GM12878 (cell line): ENCODE results near the gene ARTN. TPM values are rescaled to one million over a fixed set of nuclear protein-coding genes. Genes with fewer than 3 reads are reported as not detected.

Source experiments
- ATAC-seq: fragments of 200-7000 bp; cut with Tn5 transposase; 3 replicates; pipeline ENCODE4 v1.9.1; 2020; ENCODE audit warnings: mild to moderate bottlenecking, moderate library complexity
- BruUV-seq: library from RNA; stranded (reverse); fragments of 400-500 nt; replicated peaks from 2 replicates; lab custom pipeline; 2021; lab: Mats Ljungman, UMichigan
- CTCF ChIA-PET: fragments of 300-600 bp; sonication (Branson Sonifier 250); formaldehyde crosslinking; extraction: SDS; loops from one replicate; lab custom pipeline; 2021; ENCODE audit warnings: inconsistent platforms; lab: Yijun Ruan, JAX
- POLR2A ChIA-PET: fragments of 350-600 bp; formaldehyde crosslinking; extraction: SDS; loops from one replicate; lab custom pipeline; 2021; ENCODE audit warnings: inconsistent platforms; lab: Charles Lee
- RAD21 ChIA-PET: fragments of 300-600 bp; sonication (Branson Sonifier 250); formaldehyde crosslinking; loops from one replicate; lab custom pipeline; 2023; ENCODE audit warnings: antibody characterized with exemption; ENCODE audit not compliant: unreplicated experiment; lab: Charles Lee
- SMC1A ChIA-PET: fragments of 300-600 bp; sonication (Branson Sonifier 250); formaldehyde crosslinking; loops from one replicate; lab custom pipeline; 2023; ENCODE audit not compliant: unreplicated experiment, uncharacterized antibody; lab: Charles Lee
- DNase-seq: peaks from one replicate; pipeline ENCODE4 v3.0.0-alpha.2; 2011; ENCODE audit warnings: low read depth, low spot score
- FAIRE-seq: peaks from 3 replicates; lab custom pipeline; 2011; peaks lifted over from hg19 to GRCh38; lab: Jason Lieb, UNC
- H2AFZ ChIP-seq: 2 replicates; pipeline ENCODE4 v1.6.0; 2011; ENCODE audit warnings: low read depth, low read length, control low read depth; ENCODE audit not compliant: control insufficient read depth
- H3K27ac ChIP-seq: 2 replicates; pipeline ENCODE4 v1.5.1; 2011; ENCODE audit warnings: control low read depth; ENCODE audit not compliant: control insufficient read depth, insufficient read depth
- H3K27me3 ChIP-seq, 2 experiments: replicated peaks in 1 of 2; 2 replicates each; pipeline versions ENCODE4 v1.6.0 to v1.6.1; 2011; ENCODE audit warnings: low read length in 1 of 2; ENCODE audit not compliant: control insufficient read depth in 2 of 2, insufficient read depth in 2 of 2
- H3K36me3 ChIP-seq, 2 experiments: 2 replicates each; pipeline ENCODE4 v1.5.1; 2011; ENCODE audit warnings: low read length in 1 of 2; ENCODE audit not compliant: control insufficient read depth in 2 of 2, insufficient read depth in 2 of 2
- H3K4me1 ChIP-seq: 2 replicates; pipeline ENCODE4 v1.6.1; 2011; ENCODE audit warnings: mild to moderate bottlenecking, low read length, moderate library complexity, mixed read lengths; ENCODE audit not compliant: control insufficient read depth, insufficient read depth
- H3K4me2 ChIP-seq: 2 replicates; pipeline ENCODE4 v1.6.0; 2011; ENCODE audit warnings: control low read depth; ENCODE audit not compliant: control insufficient read depth, insufficient read depth
- H3K4me3 ChIP-seq: fragments of 200-600 bp; sonication (generic); 2 replicates; pipeline ENCODE4 v1.5.1; 2016
- H3K79me2 ChIP-seq: 2 replicates; pipeline ENCODE4 v1.6.0; 2011; ENCODE audit warnings: low read length; ENCODE audit not compliant: control insufficient read depth, insufficient read depth
- H3K9ac ChIP-seq: 2 replicates; pipeline ENCODE4 v1.8.0; 2011; ENCODE audit warnings: low read length, control low read depth, mixed read lengths; ENCODE audit not compliant: control insufficient read depth, insufficient read depth
- H3K9me3 ChIP-seq: replicated peaks from 3 replicates; pipeline ENCODE4 v1.5.1; 2011; ENCODE audit warnings: mild to moderate bottlenecking, low read length; ENCODE audit not compliant: control insufficient read depth, insufficient read depth
- H4K20me1 ChIP-seq: 2 replicates; pipeline ENCODE4 v1.6.0; 2011; ENCODE audit not compliant: control insufficient read depth, insufficient read depth
- CHD4 ChIP-seq: fragments of 200-600 bp; sonication (generic); IDR thresholded peaks from 2 replicates; pipeline ENCODE4 v1.6.1; 2016; ENCODE audit warnings: mild to moderate bottlenecking
- EGR1 ChIP-seq, 2 experiments: IDR thresholded peaks; 1 replicate in 1 of 2; 2 replicates in 1 of 2; pipeline ENCODE4 v1.6.1; 2011 to 2012; ENCODE audit warnings: low read depth in 2 of 2, low read length in 2 of 2, borderline replicate concordance in 1 of 2, mild to moderate bottlenecking in 1 of 2, moderate library complexity in 1 of 2
- EP300 ChIP-seq, 2 experiments: fragments of 150-350 bp in 1 of 2; IDR thresholded peaks; 2 replicates each; pipeline ENCODE4 v1.6.1; 2011 to 2012; ENCODE audit warnings: low read depth in 2 of 2, low read length in 2 of 2, borderline replicate concordance in 1 of 2, improper control_type of control experiment in 1 of 2, inconsistent platforms in 1 of 2; ENCODE audit not compliant: control insufficient read depth in 1 of 2
- ESRRA ChIP-seq: IDR thresholded peaks from 2 replicates; pipeline ENCODE4 v1.6.1; 2012; ENCODE audit warnings: mild to moderate bottlenecking, low read length, improper control_type of control experiment
- PML ChIP-seq: IDR thresholded peaks from 2 replicates; pipeline ENCODE4 v1.6.1; 2012; ENCODE audit warnings: low read length, inconsistent platforms
- POLR2AphosphoS2 ChIP-seq: IDR thresholded peaks from 2 replicates; pipeline ENCODE4 v1.6.1; 2011; ENCODE audit warnings: low read depth, mild to moderate bottlenecking, low read length, improper control_type of control experiment, moderate library complexity
- RFX5 ChIP-seq: IDR thresholded peaks from 2 replicates; pipeline ENCODE4 v1.6.1; 2011; ENCODE audit warnings: low read depth, low read length, improper control_type of control experiment
- WGBS: methylation state at CpG from one replicate; pipeline ENCODE4 v1.1.6; 2016; ENCODE audit warnings: low lambda C conversion rate; ENCODE audit not compliant: insufficient replicate concordance, insufficient coverage; ENCODE audit errors: missing lambda C conversion rate; 5-methylcytosine and 5-hydroxymethylcytosine counted together
- in situ Hi-C: fragments of 300-500 bp; cut with MboI; formaldehyde crosslinking; loops from 9 replicates; pipeline ENCODE4 v1.14.3; 2018; ENCODE audit warnings: mixed read lengths
- intact Hi-C: fragments of 100-400 bp; cut with micrococcal nuclease; formaldehyde crosslinking; loops from one replicate; pipeline ENCODE4 v1.14.2; 2022; ENCODE audit not compliant: unreplicated experiment
- polyA plus RNA-seq, 11 experiments: library from polyadenylated mRNA; depleted of rRNA in 4 of 11; unstranded in 6 of 11; stranded (reverse) in 5 of 11; fragments of >200 nt; fragmentation: Nextera tagmentation in 4 of 11; fragmentation: Illumina TruSeq in 1 of 11; extraction: Ambion mirVana in 4 of 11; extraction: Trizol in 1 of 11; gene quantifications; 1 replicate in 1 of 11; 2 replicates in 10 of 11; pipeline versions ENCODE4 v1.2.1 to v1.2.3, GENCODE V29; 2011 to 2016; ENCODE audit warnings: inconsistent platforms in 2 of 11, missing spikeins in 2 of 11, low read depth in 1 of 11
- total RNA-seq, 4 experiments: library from RNA; depleted of rRNA in 3 of 4; stranded (reverse); fragments of >200 nt in 3 of 4; fragmentation: Illumina TruSeq in 1 of 4; extraction: Trizol in 1 of 4; gene quantifications; 2 replicates each; pipeline versions ENCODE4 v1.2.1 to v1.2.3, GENCODE V29; 2013 to 2021
- TF ChIP-seq, protein P1 (sequence below): fragments of 450-650 bp; formaldehyde crosslinking; IDR thresholded peaks from 2 replicates; pipeline ENCODE4 v1.5.0; 2022; ENCODE audit warnings: mild to moderate bottlenecking, missing genetic modification characterization
- TF ChIP-seq, protein P2 (sequence below): fragments of 450-650 bp; conservative IDR thresholded peaks from 2 replicates; pipeline ENCODE4 v1.6.1; 2017; ENCODE audit warnings: mild to moderate bottlenecking, moderate library complexity

The ARTN gene
- total and polyA plus RNA-seq, 10 of the 15 experiments (the other 5 are each of a cell fraction or from before 2014, with no cell fraction given): 0.06 to 2.1 (median 0.34) TPM; not detected in 1

DNA sequence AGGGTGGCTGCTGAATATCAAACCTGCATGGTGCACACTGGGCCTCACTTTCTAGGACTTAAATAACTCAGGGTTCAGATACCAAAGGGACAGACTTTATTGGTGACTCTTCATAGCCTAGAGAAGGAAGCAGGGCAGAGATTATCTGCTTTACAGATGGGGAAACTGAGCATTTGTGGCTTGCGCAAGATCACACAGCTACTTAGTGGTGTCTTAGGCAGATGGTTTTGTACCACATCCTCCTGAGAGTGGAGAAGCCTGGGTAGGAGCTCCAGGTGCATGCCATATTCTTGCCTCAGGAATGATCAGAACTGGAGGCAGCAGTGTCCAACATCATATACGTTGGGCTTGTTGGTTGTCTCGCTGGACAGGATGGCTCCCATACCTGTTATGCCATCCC, 29.4 kb downstream of the ARTN start:
- ChIA-PET SMC1A (no interaction called here), POLR2A (no interaction called here)

More for the DNA sequence above, 29.4 kb downstream of the ARTN start:
- intact Hi-C loops: no loop called here
- no peak for FAIRE-seq
- in situ Hi-C loops: no loop called here
- H3K4me2 ChIP-seq: no peak overlapping the region
- H2AFZ ChIP-seq: no peak overlapping the region
- RAD21 ChIA-PET: no interaction called here
- H3K4me1 ChIP-seq: no peaks in the 10 kb centered on the region
- H3K9ac ChIP-seq: no peak overlapping the region
- H4K20me1 ChIP-seq: no peaks in the 10 kb centered on the region
- H3K4me3 ChIP-seq: no peak overlapping the region
- CTCF ChIA-PET: no interaction called here
- DNase-seq: no peak
- peaks cover 0 to 6% of the 10 kb centered on the region in 2 experiments; a peak in 1 of 4 replicates for H3K36me3 ChIP-seq
- H3K9me3 ChIP-seq: no peaks in the 10 kb centered on the region
- WGBS: 96% methylated on average over 3 of the region's 3 CpGs
- no peaks in the 10 kb centered on the region for H3K27me3 ChIP-seq
- H3K79me2 ChIP-seq: no peaks in the 10 kb centered on the region
- ATAC-seq: no peak
- H3K27ac ChIP-seq: no peak overlapping the region
- TF ChIP-seq RFX5: no peak
- TF ChIP-seq EGR1 (IDR thresholded peaks at IDR 0.05; ENCODE audit: borderline replicate concordance in 1 of 2, low read depth in 2 of 2, low read length in 2 of 2): no peak
- no peak for TF ChIP-seq ESRRA
- TF ChIP-seq, protein P1, sequence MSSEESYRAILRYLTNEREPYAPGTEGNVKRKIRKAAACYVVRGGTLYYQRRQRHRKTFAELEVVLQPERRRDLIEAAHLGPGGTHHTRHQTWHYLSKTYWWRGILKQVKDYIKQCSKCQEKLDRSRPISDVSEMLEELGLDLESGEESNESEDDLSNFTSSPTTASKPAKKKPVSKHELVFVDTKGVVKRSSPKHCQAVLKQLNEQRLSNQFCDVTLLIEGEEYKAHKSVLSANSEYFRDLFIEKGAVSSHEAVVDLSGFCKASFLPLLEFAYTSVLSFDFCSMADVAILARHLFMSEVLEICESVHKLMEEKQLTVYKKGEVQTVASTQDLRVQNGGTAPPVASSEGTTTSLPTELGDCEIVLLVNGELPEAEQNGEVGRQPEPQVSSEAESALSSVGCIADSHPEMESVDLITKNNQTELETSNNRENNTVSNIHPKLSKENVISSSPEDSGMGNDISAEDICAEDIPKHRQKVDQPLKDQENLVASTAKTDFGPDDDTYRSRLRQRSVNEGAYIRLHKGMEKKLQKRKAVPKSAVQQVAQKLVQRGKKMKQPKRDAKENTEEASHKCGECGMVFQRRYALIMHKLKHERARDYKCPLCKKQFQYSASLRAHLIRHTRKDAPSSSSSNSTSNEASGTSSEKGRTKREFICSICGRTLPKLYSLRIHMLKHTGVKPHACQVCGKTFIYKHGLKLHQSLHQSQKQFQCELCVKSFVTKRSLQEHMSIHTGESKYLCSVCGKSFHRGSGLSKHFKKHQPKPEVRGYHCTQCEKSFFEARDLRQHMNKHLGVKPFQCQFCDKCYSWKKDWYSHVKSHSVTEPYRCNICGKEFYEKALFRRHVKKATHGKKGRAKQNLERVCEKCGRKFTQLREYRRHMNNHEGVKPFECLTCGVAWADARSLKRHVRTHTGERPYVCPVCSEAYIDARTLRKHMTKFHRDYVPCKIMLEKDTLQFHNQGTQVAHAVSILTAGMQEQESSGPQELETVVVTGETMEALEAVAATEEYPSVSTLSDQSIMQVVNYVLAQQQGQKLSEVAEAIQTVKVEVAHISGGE (CRISPR knock-in tag): no peak
- TF ChIP-seq, protein P2, sequence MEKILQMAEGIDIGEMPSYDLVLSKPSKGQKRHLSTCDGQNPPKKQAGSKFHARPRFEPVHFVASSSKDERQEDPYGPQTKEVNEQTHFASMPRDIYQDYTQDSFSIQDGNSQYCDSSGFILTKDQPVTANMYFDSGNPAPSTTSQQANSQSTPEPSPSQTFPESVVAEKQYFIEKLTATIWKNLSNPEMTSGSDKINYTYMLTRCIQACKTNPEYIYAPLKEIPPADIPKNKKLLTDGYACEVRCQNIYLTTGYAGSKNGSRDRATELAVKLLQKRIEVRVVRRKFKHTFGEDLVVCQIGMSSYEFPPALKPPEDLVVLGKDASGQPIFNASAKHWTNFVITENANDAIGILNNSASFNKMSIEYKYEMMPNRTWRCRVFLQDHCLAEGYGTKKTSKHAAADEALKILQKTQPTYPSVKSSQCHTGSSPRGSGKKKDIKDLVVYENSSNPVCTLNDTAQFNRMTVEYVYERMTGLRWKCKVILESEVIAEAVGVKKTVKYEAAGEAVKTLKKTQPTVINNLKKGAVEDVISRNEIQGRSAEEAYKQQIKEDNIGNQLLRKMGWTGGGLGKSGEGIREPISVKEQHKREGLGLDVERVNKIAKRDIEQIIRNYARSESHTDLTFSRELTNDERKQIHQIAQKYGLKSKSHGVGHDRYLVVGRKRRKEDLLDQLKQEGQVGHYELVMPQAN: no peak
- no peak for TF ChIP-seq POLR2AphosphoS2
- TF ChIP-seq EP300 (IDR thresholded peaks at IDR 0.05; ENCODE audit: borderline replicate concordance in 1 of 2, control insufficient read depth in 1 of 2, low read depth in 2 of 2, low read length in 2 of 2): no peak
- TF ChIP-seq PML: no peak
- no peak for TF ChIP-seq CHD4
- no TSS peak for BruUV-seq
